HS-5 (cell line): Measurements from ENCODE around the gene KIF7.
A peak's percentile ranks its signal among the peaks of the same experiment; 100 is the strongest.

Source experiments
- DNase-seq: peaks from one replicate; pipeline ENCODE4 v3.0.0-alpha.2; 2012; ENCODE audit warnings: low read depth

The KIF7 gene

DNA sequence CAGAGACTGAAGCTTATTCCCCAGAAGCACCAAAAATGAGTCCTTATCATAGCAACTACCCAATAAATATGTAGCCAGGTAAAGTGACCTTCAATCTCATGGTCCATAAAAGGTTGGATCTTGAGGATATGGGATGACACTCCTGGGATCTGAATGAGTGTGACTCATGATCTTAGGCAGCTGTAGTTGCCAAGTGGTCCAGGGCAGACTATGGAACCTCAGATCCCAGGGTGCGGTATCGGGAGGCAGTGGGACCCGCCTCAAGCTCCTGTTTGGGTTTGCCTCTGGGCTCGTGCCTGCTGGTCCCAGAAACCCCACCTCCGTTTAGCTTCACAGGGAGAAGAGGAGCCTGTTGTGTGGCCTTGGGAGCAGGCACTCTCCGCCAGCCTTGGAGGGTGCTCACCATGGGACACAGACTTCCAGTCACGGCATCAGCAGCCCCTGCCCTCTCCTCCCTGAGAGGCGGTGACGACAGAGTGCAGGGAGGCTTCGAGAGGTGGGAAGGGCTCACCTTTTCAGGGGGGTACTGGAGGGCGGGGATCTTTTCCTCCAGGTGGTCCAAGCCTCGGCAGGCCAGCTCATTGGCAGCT is 15.8 kb upstream of the KIF7 start:
- DNase-seq, result no peak

DNA sequence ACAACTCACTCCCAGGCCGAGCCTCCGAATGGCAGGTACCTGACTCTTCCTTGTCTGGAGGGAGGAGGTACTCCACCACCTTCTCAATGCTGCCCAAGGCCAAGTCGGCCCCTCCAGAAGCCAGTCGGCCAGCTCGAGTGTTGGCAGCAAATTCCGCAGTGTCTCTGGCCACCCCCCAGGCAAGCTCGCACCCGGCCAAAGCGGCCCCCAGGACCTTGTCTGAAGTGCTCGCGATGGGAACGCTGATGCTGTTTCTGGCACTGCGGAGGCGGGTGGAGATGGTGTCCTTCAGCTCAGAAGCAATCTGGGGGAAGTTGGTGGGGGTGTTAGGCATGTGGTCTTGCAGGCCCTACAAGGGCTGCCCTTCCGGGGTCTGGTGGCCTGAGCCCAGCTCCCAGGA is 14.7 kb upstream of the KIF7 start:
- no peak for DNase-seq

DNA sequence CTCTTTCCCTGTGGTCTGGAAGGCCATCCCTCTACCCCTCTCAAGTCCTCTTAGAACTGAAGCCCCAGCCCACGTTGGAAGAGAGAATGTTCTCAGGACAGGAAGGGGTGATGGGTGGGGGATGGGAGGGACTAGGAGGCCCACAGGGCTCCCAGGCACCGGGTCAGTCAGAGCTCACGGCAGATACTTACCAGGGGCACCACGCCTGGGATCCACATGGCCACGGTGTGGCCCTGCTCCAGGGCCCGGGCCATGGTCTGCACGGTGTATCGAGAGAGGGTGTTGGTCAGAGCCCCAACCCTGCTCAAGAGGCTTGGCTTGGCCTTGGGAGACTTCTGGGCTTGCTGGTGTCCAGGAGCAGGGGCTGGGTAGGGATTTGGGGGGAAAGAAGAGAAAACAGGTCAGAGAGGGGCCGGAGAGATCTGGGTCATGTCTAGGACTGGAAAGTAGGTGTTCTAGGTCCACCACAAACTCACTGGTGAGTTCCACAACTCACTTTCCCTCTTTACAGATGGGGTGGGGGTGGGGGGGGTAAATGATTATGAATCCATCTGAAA is 14.1 kb upstream of the KIF7 start:
- no peak for DNase-seq

GRCh38 chr15:89668171-89668570 is 12.9 kb upstream of the KIF7 start:
- DNase-seq, result no peak

GRCh38 chr15:89667706-89667960 is 12.4 kb upstream of the KIF7 start:
- no peak for DNase-seq

- DNase-seq, result no peak
Measured at GRCh38 chr15:89666858-89667705, 11.8 kb upstream of the KIF7 start.

DNA sequence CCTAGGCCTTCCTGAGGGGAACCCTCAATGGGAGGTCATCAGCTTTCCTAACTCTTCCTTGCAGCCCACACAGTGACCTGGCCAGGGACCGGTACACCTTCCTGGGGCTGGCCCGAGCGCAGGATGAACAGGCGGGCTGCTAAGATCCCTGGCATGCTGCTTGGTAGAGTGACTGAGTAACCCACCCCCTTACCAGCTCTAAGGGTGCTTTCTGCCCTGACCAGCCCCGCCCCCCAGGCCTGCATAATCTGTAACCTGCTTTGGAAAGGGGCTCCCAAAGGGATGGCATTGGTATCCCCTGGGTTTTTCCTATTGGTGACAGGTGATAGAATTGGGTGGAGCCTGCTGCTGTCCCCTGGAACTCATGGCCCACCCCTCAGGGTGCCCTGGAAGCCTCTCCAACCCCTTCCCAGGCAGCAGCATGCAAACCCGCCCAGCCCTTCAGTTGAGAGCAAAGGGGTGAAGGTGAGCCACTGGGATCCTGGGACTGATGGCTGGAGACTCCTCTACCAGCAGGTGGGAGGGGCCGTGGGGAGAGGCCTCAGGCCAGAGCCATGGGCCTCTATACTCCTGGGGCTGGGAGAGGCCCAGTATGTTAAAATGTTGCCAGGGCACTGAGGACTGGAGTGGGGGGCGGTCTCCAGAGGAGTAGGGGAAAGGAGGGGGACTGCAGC is 11.1 kb upstream of the KIF7 start:
- no peak for DNase-seq

- DNase-seq, result no peak
Measured at GRCh38 chr15:89665449-89666181, 10.3 kb upstream of the KIF7 start.

DNA sequence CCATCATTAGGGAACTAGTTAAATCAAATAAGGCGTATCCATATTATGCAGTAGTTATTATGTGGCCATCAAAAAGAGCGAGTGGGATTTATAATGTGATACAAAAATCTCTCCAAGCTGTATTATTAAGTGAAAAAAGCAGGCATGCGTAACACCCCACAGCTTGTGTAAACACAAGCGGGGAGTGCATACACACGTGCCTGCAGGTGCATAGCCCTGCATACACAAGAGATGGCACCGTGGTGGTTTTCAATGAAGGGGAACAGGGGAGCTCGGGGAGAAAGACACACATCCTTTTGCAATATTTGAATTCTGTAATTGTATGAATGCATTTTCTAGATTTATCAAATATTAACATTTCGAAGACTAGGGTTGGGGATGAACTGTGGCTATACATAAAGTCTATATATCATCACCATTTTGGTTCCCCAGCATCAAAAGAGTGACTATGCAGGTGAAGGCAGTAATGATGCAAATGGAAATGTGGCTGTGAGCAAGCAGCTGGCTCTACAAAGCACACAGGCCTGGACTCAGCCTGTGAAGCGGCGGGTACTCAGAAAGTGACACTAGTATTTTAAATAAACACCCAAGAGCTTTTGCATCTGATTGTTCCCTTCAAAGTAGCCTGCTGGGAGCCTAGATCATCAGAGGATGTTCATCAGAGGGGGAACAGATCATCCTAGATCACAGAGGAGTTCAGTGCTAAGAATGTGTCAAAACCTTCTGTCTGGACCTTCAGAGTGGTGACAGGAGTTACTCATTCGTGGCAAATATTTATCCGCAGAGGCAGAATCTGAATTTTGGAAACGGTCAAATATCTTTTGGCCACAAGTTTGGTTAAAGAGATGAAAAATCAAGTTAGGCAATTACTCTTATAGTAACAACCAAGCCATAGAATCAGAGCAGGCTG is 9.4 kb upstream of the KIF7 start:
- no peak for DNase-seq

GRCh38 chr15:89662893-89663626 is 7.8 kb upstream of the KIF7 start:
- DNase-seq, result peak; percentile 75

- DNase-seq, result no peak
Measured at GRCh38 chr15:89660556-89660955, 5.3 kb upstream of the KIF7 start.

GRCh38 chr15:89659295-89659694 is 4.0 kb upstream of the KIF7 start:
- DNase-seq, result no peak

GRCh38 chr15:89657686-89658200 is 2.5 kb upstream of the KIF7 start:
- DNase-seq, result no peak

- DNase-seq, result peak; percentile 56
Measured at GRCh38 chr15:89656116-89656815, 999 bp upstream of the KIF7 start.

- DNase-seq, result peak; percentile 46
Measured at GRCh38 chr15:89654301-89654761, 936 bp downstream of the KIF7 start.

DNA sequence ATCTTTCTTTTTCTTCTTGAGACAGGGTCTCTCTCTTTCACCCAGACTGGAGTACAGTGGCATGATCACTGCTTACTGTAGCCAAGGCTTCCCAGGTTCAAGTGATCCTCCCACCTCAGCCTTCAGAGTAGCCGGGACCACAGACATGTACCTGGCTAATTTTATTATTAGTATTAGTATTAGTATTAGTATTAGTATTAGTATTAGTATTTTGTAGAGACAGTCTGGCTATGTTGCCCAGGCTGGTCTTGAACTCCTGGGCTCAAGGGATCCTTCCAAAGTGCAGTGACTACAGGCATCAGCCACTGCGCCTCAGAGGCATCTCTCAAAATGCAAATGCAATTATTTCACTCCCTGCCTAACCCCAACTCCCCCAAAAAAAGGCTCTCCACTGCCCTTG is 1.7 kb downstream of the KIF7 start:
- DNase-seq, result no peak

- DNase-seq, result no peak
Measured at GRCh38 chr15:89652666-89653065, 2.6 kb downstream of the KIF7 start.

GRCh38 chr15:89652131-89652530 is 3.1 kb downstream of the KIF7 start:
- DNase-seq, result no peak

DNA sequence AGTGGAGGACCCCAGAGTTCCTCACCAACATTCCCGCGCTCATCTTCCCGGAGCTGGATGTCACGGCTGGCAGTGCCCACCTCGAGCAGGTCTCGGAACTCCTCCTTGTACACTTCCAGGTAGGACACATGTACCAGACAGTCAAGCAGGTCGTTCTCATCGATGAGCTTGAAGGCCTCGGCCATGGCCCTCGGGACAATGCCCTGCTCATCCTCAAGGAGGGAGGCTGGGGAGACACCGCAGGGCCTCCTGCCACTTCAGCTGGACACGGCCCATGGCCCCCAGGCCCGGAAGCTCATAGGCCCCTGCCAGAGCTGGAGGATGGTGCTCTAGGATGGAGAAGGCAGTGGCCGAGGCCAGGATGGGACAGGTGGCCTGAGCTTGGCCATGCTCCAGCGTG is 5.6 kb downstream of the KIF7 start:
- no peak for DNase-seq
